Right atrium auricular region (tissue), 2 donors: Measurements from ENCODE around the gene KIAA0825. TPM values are rescaled to one million over a fixed set of nuclear protein-coding genes. Genes with fewer than 3 reads are reported as not detected.

Experiments used
- DNase-seq: peaks from one replicate; pipeline ENCODE4 v3.0.0-alpha.2; 2019; ENCODE audit warnings: low spot score
- H3K27ac ChIP-seq, 2 donors: fragments of 200-600 bp; sonication (generic); 1 replicate in 1 of 2; 2 replicates in 1 of 2; pipeline ENCODE4 v1.5.1; 2016 to 2019
- H3K27me3 ChIP-seq, 2 donors: fragments of 200-600 bp; sonication (generic); one replicate each; pipeline versions ENCODE4 v1.5.1 to v1.6.0; 2017 to 2019
- H3K36me3 ChIP-seq: fragments of 200-600 bp; sonication (generic); one replicate; pipeline ENCODE4 v1.5.1; 2016
- H3K4me1 ChIP-seq, 2 donors: fragments of 200-600 bp; sonication (generic); one replicate each; pipeline versions ENCODE4 v1.5.1 to v1.6.0; 2017 to 2019
- H3K4me3 ChIP-seq, 2 donors: fragments of 200-600 bp; sonication (generic); 1 replicate in 1 of 2; 2 replicates in 1 of 2; pipeline ENCODE4 v1.5.1; 2017 to 2019; ENCODE audit warnings: mild to moderate bottlenecking in 1 of 2, moderate library complexity in 1 of 2
- H3K9me3 ChIP-seq, 2 donors: fragments of 200-600 bp; sonication (generic); one replicate each; pipeline ENCODE4 v1.5.1; 2019
- CTCF ChIP-seq, 2 donors: fragments of 200-600 bp; sonication (generic); IDR thresholded peaks; one replicate each; pipeline ENCODE4 v1.5.1; 2019; ENCODE audit warnings: antibody characterized with exemption in 2 of 2
- total RNA-seq, 2 donors: library from RNA; depleted of rRNA; stranded (reverse); fragments of >200 nt; gene quantifications; one replicate each; pipeline ENCODE4 v1.1.0, GENCODE V29; 2016

Gene KIAA0825
- total RNA-seq, 2 donors from 2014 or later = 2.4 to 4.3 TPM

DNA sequence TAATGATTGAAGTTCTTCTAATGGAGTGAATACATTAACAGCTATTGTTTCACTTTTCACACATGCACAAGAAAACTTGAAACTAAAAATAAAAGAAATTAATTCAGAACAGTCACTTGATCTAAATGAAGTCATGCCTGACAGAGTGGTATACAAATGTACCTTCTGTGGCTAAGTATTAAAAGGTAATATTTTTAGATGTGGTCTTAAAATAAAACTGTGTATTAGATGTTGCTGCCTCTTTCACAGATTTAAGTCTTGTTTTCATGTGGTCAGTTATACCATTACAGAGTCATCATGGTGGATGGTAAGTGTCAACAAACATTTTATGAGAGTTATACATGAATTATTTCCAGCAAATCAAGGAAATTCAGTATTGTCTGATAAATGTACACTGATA, 47.0 kb downstream of the KIAA0825 start:
- Histone ChIP-seq H3K27me3 (no peaks in the 10 kb centered on the region), H3K27ac (no peak overlapping the region), H3K4me1 (no peaks in the 10 kb centered on the region), H3K4me3 (no peak overlapping the region), H3K9me3 (no peaks in the 10 kb centered on the region), H3K36me3 (no peaks in the 10 kb centered on the region)
- no peak for DNase-seq
- TF ChIP-seq CTCF (IDR thresholded peaks at IDR 0.05) = no peak

DNA sequence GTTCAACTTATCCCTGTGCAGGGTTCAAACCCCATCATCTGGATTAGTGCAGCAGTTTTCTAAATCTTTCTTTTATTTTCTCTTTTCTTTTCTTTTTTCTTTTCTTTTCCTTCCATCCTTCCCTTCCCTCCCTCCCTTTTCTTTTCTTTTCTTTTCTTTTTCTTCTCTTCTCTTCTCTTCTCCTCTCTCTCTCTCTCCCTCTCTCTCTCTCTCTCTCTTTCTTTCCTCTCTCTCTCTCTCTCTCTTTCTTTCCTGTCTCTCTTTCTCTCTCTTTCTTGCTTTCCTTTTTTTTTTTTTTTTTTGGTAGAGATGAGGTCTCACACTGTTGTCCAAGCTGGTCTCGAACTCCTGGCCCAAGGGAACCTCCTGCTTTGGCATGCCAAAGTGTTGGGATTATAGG, 53.6 kb downstream of the KIAA0825 start:
- no peaks in the 10 kb centered on the region for H3K4me1 ChIP-seq
- no peak overlapping the region for H3K4me3 ChIP-seq
- H3K27ac ChIP-seq = no peak overlapping the region
- H3K27me3 ChIP-seq = no peaks in the 10 kb centered on the region
- TF ChIP-seq CTCF (IDR thresholded peaks at IDR 0.05) = no peak
- no peaks in the 10 kb centered on the region for H3K9me3 ChIP-seq
- no peak for DNase-seq
- no peaks in the 10 kb centered on the region for H3K36me3 ChIP-seq

DNA sequence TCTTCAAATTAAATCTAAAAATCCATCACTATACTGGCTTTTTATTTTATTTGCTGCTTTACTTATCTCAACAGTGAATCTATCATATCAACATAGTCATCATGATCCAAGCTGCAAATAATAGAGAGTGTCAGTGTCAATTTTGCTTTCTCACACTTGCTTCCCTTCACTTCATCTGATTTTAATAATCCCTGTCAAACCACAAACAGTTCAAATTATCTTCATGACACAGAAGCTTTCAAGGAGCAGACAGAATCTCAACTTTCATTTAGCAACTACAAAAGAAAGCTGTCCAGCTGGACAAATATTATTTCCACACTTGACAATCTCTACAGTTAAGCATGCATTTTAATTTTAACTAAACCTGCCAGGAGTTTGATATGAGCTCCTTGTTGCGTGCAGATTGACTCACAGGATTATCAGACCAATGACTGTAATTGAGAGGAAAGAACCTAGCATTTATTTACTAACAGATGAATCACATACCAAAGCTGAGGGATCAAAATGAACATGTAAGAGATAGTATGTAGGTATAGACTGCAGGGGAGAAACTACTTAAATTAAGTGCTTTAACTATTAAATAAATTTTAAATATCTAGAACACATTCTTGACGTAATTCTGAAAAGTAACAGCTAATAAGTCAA, 56.0 kb downstream of the KIAA0825 start:
- Histone ChIP-seq H3K4me1 (no peaks in the 10 kb centered on the region), H3K36me3 (no peaks in the 10 kb centered on the region), H3K4me3 (no peak overlapping the region), H3K27ac (no peak overlapping the region), H3K27me3 (no peaks in the 10 kb centered on the region), H3K9me3 (no peaks in the 10 kb centered on the region)
- TF ChIP-seq CTCF (IDR thresholded peaks at IDR 0.05) = no peak
- no peak for DNase-seq

DNA sequence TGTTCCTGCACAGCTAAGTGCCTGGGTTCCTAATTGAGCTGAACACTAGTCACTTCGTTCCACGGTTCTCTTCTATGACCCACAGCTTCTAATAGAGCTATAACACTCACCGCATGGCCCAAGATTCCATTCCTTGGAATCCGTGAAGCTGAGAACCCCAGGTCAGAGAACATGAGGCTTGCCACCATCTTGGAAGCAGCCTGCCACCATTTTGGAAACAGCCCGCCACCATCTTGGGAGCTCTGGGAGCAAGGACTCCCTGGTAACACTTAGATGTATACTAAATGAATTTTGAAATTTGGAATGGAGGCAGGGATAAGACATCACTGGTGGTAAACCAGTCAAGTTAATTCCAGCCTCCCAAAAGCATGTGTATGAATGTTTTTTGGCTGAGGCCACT, 60.4 kb downstream of the KIAA0825 start:
- DNase-seq = no peak
- Histone ChIP-seq H3K4me3 (no peak overlapping the region), H3K27ac (no peak overlapping the region), H3K27me3 (no peaks in the 10 kb centered on the region), H3K36me3 (no peaks in the 10 kb centered on the region), H3K4me1 (no peaks in the 10 kb centered on the region), H3K9me3 (no peaks in the 10 kb centered on the region)
- no peak for TF ChIP-seq CTCF (IDR thresholded peaks at IDR 0.05)

GRCh38 chr5:94551858-94552257, 66.5 kb downstream of the KIAA0825 start:
- no peaks in the 10 kb centered on the region for H3K36me3 ChIP-seq
- H3K4me3 ChIP-seq = no peak overlapping the region
- H3K4me1 ChIP-seq = no peaks in the 10 kb centered on the region
- H3K9me3 ChIP-seq = peaks cover 0 to 9% of the 10 kb centered on the region in 2 donors
- H3K27ac ChIP-seq = no peak overlapping the region
- TF ChIP-seq CTCF (IDR thresholded peaks at IDR 0.05) = no peak
- no peaks in the 10 kb centered on the region for H3K27me3 ChIP-seq
- no peak for DNase-seq
